ENCODE results near the gene SLC12A9.
"Not testable (repeated sequence)": the region's sequence is repeated elsewhere in the genome, so short reads cannot be mapped to it uniquely, and the experiment has no call there.

SLC12A9 gene

DNA sequence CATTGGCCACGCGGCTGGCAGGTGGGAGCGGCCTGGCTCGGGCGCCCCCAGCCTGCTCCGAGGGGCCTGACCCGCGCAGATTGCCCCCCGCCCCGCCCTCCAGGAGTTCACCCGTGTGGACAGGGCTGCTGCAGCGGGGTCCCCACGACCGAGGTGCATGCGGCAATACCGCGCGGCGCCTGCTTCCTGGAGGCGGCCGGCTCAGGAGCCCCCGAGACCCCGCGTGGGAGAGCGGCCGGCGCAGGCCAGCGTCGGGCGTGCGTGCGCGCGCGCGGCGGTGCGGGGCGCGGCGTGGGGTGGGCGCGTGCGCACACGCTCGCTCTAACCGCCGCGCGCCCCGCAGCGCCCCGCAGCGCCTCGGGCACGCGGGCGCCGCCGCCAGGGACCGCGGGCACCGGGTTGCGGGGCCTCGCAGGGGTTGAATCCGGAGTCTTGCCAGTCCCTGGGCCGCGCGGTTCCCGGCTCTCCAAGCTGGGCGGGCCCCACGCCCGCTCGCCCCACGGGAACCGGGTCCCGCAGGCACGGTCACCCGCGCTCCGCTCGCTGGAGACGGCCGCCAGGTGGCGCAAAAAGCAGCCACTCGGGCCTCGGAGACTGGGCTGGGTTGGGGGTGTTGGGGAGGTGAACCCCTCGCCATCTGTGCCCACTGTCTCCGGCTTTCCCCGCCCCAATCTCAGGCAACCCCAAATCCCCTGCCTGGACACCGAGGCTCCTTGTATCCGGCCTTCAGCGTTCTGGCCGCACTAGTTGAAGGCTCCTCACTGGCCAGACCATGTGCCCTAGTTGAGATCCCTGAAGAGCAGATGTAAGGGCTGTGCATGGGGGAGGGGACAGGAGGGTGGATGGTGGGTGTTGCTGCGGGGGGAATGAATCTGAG is 44.5 kb downstream of the SLC12A9 start:
- DNase-seq: peak in 2 of 4 experiments; percentile 35 to 36

DNA sequence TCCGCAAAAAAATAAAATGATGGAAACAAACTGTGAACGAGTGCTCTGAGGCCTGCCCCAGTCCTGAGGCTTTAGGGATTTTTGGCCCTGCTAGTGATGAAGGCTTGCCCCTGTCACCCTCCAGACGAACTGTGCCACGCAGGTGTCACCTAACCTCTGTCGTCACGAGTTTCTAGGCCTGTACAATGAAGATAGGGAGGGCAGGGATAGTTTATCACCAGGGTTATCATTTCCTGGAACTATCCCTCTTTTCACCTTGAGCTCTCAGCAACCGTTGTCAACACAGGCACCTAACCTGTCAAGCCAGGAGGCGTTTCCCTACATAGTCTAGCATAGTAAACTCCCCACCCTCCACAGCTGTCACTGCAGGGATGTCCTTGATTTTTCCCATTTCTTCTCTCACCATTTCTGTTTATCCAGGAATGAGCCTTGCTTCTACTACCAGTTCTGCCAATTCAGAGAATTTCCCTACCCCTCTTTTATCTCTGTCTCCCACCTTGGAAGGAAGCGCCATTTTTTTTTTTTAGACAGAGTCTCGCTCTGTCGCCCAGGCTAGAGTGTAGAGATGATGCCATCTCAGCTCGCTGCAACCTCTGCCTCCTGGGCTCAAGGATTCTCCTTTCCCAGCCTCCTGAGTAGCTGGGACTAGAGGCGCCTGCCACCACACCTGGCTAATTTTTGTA is 45.4 kb downstream of the SLC12A9 start:
- no peak for DNase-seq

DNA sequence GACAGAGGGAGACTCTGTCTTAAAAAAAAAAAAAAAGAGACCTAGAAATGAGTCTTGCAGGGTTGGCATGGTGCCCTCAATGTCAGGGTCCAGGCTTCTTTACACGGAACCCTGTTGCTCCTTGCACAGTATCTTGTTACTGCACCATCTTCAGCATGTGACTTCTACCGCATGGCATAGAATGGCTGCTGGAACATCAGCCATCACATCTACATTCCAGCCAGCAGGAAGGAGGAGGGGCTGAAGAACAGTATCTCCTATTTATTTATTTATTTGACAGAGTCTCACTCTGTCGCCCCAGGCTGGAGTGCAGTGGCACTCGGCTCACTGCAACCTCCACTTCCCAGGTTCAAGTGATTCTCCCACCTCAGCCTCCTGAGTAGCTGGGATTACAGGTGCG is 46.9 kb downstream of the SLC12A9 start:
- DNase-seq: no peak

DNA sequence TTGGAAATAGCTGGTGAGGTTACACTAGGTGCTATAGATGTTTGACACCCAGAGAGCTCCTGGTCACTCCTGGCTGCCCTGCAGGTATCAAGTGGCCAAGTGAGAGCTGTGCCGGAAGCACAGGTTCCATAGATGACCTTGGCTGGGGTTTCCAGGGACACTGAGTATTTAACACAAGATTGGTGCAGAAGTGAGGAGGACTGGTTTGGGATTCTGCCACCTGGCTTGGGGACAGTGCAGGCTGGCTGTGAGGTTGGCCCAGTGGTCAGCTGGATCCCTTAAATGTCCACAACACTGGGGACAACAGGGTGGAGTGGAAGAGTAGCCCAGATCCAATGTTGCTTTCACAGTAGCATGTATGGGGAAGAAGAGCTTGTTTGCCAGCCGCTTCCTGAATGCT is 48.5 kb downstream of the SLC12A9 start:
- DNase-seq: no peak

DNA sequence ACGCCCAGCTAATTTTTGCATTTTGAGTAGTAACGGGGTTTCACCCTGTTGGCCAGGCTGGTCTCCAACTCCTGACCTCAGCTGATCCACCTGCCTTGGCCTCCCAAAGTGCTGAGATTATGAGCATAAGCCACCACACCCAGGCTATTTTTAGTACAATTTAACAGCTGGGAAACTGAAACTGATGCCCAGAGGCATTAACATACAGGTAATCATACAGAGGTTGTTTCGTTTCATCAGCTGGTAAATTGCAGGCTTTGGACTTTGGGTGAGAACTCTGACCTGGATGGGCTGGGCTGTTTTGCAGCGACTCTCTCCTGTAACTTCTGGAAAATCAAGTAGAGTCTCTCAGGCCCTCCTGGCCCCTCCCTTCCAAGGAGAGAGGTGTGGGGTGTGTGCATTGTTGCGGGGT is 49.4 kb downstream of the SLC12A9 start:
- DNase-seq: no peak

DNA sequence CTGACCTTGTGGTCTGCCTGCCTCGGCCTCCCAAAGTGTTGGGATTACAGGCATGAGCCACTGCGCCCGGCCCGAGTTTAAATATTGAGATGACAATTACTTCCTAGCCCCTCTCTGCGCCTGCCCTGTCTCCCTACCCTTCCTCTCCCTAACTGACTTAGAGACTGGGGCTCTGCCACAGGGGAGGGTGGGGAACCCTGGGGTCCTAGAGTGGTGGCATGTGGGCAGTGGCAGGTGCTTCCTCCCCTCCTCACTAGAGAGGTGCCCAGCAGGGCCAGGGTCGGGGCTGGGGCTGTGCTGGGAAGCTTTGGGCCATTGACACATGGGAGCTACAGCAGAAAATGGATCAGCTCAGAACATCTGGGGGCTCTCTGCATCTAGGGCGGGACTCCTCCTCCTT is 50.1 kb downstream of the SLC12A9 start:
- no peak for DNase-seq

DNA sequence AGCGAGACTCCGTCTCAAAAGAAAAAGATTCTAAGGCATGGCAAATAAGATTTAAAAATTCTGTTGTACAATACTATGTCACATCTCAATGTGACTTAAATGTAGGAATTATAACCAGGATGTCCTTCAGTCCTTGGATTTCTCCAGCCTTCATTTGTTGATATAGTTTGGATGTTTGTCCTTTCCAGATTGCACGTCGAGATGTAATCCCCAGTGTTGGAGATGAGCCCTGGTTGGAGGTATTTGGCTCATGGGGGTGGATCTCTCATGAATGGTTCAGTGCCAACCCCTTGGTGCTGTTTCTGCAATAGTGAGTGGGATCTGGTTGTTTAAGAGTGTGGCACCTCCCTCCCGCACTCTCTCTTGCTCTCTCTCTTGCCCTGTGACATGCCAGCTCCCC is 56.0 kb downstream of the SLC12A9 start:
- DNase-seq: no peak

DNA sequence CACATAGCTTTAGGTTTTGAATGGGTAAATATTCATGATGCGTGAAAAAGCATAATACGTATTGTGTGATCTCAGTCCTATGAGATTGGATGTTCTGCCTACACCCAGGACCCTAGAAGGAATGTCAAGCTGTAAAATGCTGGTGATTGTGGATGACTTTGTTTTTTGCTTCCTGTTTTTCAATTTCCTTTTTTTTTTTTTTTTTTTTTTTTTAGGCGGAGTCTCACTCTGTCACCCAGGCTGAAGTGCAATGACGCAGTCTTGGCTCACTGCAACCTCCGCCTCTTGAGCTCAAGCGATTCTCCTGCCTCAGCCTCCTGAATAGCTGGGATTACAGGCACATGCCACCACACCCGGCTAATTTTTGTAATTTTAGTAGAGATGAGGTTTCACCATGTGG is 57.9 kb downstream of the SLC12A9 start:
- not testable (repeated sequence) for DNase-seq

DNA sequence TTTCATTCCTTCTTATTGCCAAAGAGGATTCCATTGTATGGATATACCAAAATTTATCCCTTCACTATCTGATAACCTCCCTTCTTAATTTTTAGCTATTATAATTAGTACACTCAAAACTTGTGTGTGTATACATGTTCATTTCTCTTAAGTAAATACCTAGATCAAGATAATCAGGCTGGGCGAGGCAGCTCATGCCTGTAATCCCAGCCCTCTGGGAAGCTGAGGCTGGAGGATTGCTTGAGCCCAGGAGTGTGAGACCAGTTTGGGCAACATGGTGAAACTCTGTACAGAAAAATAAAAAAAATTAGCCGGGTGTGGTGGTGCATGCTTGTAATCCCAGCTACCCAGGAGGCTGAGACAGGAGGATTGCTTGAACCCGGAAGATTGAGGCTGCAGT is 59.0 kb downstream of the SLC12A9 start:
- no peak for DNase-seq

DNA sequence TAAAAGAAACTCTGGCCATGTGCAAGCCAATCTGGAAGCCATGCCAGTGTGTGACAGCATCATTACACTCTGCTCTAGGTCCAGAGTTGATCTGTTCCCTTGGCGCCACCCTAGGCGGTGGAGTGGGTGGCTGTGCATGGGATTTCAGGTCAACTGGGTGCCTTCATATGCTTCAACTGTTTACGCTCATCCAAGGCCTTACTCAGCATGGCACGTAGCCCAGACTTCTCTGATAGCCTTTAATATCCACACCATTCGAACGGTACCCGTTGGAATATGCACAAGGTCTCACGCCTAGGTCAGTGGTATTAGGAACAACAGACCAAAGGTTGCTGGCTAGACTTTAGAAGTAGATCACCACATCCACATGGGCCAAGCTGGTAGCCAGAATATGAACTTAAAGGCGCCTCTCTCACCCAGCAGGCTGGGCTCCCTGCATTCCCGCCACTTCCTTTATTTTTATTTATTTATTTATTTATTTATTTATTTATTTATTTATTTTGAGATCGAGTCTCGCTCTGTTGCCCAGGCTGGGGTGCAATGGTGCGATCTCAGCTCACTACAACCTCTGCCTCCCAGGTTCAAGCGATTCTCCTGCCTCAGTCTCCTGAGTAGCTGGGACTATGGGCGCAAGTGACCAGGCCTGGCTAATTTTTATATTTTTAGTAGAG is 61.8 kb downstream of the SLC12A9 start:
- DNase-seq: no peak

DNA sequence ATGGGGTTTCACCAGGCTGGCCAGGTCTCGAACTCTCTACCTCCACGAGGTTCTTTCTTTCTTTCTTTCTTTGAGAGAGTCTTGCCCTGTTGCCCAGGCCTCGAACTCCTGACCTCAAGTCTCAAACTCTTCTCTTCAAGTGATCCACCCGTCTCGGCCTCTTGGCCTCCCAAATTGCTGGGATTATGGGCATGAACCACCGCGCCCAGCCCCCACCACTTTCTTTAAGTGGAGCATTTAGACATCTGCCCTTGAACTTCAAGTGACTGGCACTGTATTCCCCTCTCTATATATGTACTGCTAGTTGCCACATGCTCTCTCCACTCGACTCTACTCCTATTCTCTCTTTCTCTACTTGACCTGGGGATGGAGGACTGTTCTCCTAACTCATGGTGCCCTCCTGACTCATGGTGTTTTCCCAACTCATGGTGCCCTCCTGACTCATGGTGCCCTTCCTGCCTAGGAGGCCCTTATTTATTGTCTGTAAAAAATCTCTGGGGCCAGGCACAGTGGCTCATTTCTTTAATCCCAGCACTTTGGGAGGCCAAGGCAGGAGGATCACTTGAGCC is 62.5 kb downstream of the SLC12A9 start:
- no peak for DNase-seq

Data from activated naive CD4-positive, alpha-beta T cell (primary cell).